Measurements from ENCODE around the gene SYTL2.

SYTL2 gene

GRCh38 chr11:85811624-85812023 lies 683 bp upstream of the SYTL2 start:
- Histone ChIP-seq H3K4me1 (ENCODE audit: control insufficient read depth in 2 of 2, insufficient read depth in 2 of 2, low read length in 2 of 2) (peaks cover 33 to 53% of the 10 kb centered on the region in 2 donors), H3K27ac (ENCODE audit: low read depth in 2 of 2, low read length in 2 of 2) (peak overlapping the region; percentile 67 to 75), H3K36me3 (ENCODE audit: control insufficient read depth in 2 of 2, insufficient read depth in 2 of 2, low read length in 2 of 2) (no peaks in the 10 kb centered on the region), H3K4me3 (ENCODE audit: low read length in 2 of 2) (peak overlapping the region; percentile 60 to 67), H3K9ac (ENCODE audit: low read depth in 1 of 2, low read length in 2 of 2) (peak overlapping the region; percentile 42 to 52), H3K9me3 (ENCODE audit: control insufficient read depth in 2 of 2, low read length in 2 of 2) (no peaks in the 10 kb centered on the region), H3K27me3 (ENCODE audit: control insufficient read depth in 2 of 2, insufficient read depth in 2 of 2, low read length in 2 of 2) (no peaks in the 10 kb centered on the region)

DNA sequence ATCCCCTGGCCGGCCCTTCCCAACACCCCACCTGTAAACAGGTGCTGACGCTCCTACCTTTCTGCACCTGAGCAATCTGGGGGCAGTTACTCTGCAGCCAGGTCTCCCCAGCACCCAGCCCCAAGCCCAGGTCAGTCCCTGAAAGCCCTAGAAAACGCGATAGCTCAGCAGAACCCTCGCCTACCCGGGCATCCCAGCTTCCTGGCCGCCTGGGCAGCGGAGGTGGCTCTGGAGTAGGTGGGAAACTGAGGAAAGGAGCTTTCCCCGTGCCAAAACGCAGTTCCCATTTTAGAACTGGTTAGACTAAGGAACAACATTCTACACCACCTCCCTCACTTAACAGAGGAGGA lies 445 bp downstream of the SYTL2 start:
- Histone ChIP-seq H3K4me3 (ENCODE audit: low read length in 2 of 2) (peak overlapping the region; percentile 77 to 85), H3K27ac (ENCODE audit: low read depth in 2 of 2, low read length in 2 of 2) (peak overlapping the region; percentile 75 to 76)

GRCh38 chr11:85809863-85810262 lies 1.1 kb downstream of the SYTL2 start:
- H3K36me3 ChIP-seq (ENCODE audit: control insufficient read depth in 2 of 2, insufficient read depth in 2 of 2, low read length in 2 of 2), result no peaks in the 10 kb centered on the region
- no peaks in the 10 kb centered on the region for H3K9me3 ChIP-seq (ENCODE audit: control insufficient read depth in 2 of 2, low read length in 2 of 2)
- H3K9ac ChIP-seq (ENCODE audit: low read depth in 1 of 2, low read length in 2 of 2), result peak overlapping the region; percentile 48 to 89
- H3K4me3 ChIP-seq (ENCODE audit: low read length in 2 of 2), result peak overlapping the region; percentile 77 to 85
- no peaks in the 10 kb centered on the region for H3K27me3 ChIP-seq (ENCODE audit: control insufficient read depth in 2 of 2, insufficient read depth in 2 of 2, low read length in 2 of 2)
- H3K27ac ChIP-seq (ENCODE audit: low read depth in 2 of 2, low read length in 2 of 2), result peak overlapping the region; percentile 75 to 76
- H3K4me1 ChIP-seq (ENCODE audit: control insufficient read depth in 2 of 2, insufficient read depth in 2 of 2, low read length in 2 of 2), result peaks cover 35 to 53% of the 10 kb centered on the region in 2 donors

More for the DNA sequence above, 445 bp downstream of the SYTL2 start:
- H3K9ac ChIP-seq (ENCODE audit: low read depth in 1 of 2, low read length in 2 of 2), result peak overlapping the region; percentile 48 to 89
- no peaks in the 10 kb centered on the region for H3K27me3 ChIP-seq (ENCODE audit: control insufficient read depth in 2 of 2, insufficient read depth in 2 of 2, low read length in 2 of 2)
- H3K9me3 ChIP-seq (ENCODE audit: control insufficient read depth in 2 of 2, low read length in 2 of 2), result no peaks in the 10 kb centered on the region
- H3K4me1 ChIP-seq (ENCODE audit: control insufficient read depth in 2 of 2, insufficient read depth in 2 of 2, low read length in 2 of 2), result peaks cover 35 to 55% of the 10 kb centered on the region in 2 donors
- H3K36me3 ChIP-seq (ENCODE audit: control insufficient read depth in 2 of 2, insufficient read depth in 2 of 2, low read length in 2 of 2), result no peaks in the 10 kb centered on the region

GRCh38 chr11:85809191-85809590 lies 1.8 kb downstream of the SYTL2 start:
- H3K4me1 ChIP-seq (ENCODE audit: control insufficient read depth in 2 of 2, insufficient read depth in 2 of 2, low read length in 2 of 2), result peaks cover 29 to 48% of the 10 kb centered on the region in 2 donors
- peak overlapping the region; percentile 75 to 76 for H3K27ac ChIP-seq (ENCODE audit: low read depth in 2 of 2, low read length in 2 of 2)
- H3K9ac ChIP-seq (ENCODE audit: low read depth in 1 of 2, low read length in 2 of 2), result peak overlapping the region; percentile 48 to 89
- H3K4me3 ChIP-seq (ENCODE audit: low read length in 2 of 2), result peak overlapping the region; percentile 77 to 85
- H3K36me3 ChIP-seq (ENCODE audit: control insufficient read depth in 2 of 2, insufficient read depth in 2 of 2, low read length in 2 of 2), result peaks cover 0 to 2% of the 10 kb centered on the region in 2 donors
- H3K9me3 ChIP-seq (ENCODE audit: control insufficient read depth in 2 of 2, low read length in 2 of 2), result no peaks in the 10 kb centered on the region
- no peaks in the 10 kb centered on the region for H3K27me3 ChIP-seq (ENCODE audit: control insufficient read depth in 2 of 2, insufficient read depth in 2 of 2, low read length in 2 of 2)

DNA sequence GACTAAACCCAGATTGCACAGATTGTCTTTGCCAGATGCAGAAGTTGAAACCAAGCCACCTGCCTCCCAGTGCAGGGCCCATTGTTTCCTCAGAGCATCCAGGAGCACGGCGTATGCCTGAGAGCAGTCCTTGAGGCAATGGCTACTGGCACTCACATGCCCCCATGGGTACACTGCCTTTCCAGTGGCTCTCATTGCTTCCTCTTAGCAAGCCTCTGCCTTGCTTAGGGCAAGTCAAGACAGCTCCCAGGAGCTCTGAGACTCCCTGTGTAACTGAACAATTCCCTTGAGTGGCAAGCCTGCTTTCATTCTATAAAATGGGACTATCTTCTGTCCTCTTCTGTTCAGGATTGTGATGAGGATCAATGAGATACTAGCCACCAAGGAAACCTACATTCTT lies 4.1 kb downstream of the SYTL2 start:
- peaks cover 20 to 30% of the 10 kb centered on the region in 2 donors for H3K4me1 ChIP-seq (ENCODE audit: control insufficient read depth in 2 of 2, insufficient read depth in 2 of 2, low read length in 2 of 2)
- H3K27ac ChIP-seq (ENCODE audit: low read depth in 2 of 2, low read length in 2 of 2), result no peak overlapping the region
- no peak overlapping the region for H3K9ac ChIP-seq (ENCODE audit: low read depth in 1 of 2, low read length in 2 of 2)
- no peaks in the 10 kb centered on the region for H3K27me3 ChIP-seq (ENCODE audit: control insufficient read depth in 2 of 2, insufficient read depth in 2 of 2, low read length in 2 of 2)
- peak overlapping the region in 1 of 2 donors; percentile 2 for H3K4me3 ChIP-seq (ENCODE audit: low read length in 2 of 2)
- peaks cover 0 to 2% of the 10 kb centered on the region in 2 donors for H3K36me3 ChIP-seq (ENCODE audit: control insufficient read depth in 2 of 2, insufficient read depth in 2 of 2, low read length in 2 of 2)
- H3K9me3 ChIP-seq (ENCODE audit: control insufficient read depth in 2 of 2, low read length in 2 of 2), result no peaks in the 10 kb centered on the region

DNA sequence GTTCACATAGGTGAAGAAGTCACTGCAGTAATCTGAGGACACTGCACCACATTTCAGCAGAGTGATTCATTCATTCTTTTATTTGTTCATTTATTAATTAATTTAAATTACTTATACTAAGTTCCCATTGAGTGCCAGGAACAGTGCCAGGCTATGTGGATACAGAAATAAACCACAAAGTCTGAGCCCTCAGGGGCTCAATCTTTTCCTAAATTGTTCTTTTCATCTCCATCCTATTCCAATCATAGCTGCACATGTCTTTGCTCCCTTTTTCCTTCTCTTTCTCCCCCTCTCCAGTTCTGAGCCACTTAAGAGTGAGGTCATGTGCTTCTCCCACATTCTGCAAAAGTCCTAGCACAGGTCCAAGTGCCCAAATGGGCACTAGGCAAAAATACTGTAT lies 4.9 kb downstream of the SYTL2 start:
- Histone ChIP-seq H3K9me3 (ENCODE audit: control insufficient read depth in 2 of 2, low read length in 2 of 2) (no peaks in the 10 kb centered on the region), H3K36me3 (ENCODE audit: control insufficient read depth in 2 of 2, insufficient read depth in 2 of 2, low read length in 2 of 2) (peaks cover 0 to 2% of the 10 kb centered on the region in 2 donors), H3K27ac (ENCODE audit: low read depth in 2 of 2, low read length in 2 of 2) (no peak overlapping the region), H3K27me3 (ENCODE audit: control insufficient read depth in 2 of 2, insufficient read depth in 2 of 2, low read length in 2 of 2) (no peaks in the 10 kb centered on the region), H3K4me3 (ENCODE audit: low read length in 2 of 2) (no peak overlapping the region), H3K9ac (ENCODE audit: low read depth in 1 of 2, low read length in 2 of 2) (no peak overlapping the region), H3K4me1 (ENCODE audit: control insufficient read depth in 2 of 2, insufficient read depth in 2 of 2, low read length in 2 of 2) (peaks cover 14 to 23% of the 10 kb centered on the region in 2 donors)

GRCh38 chr11:85805387-85805786 lies 5.6 kb downstream of the SYTL2 start:
- no peak overlapping the region for H3K9ac ChIP-seq (ENCODE audit: low read depth in 1 of 2, low read length in 2 of 2)
- H3K27ac ChIP-seq (ENCODE audit: low read depth in 2 of 2, low read length in 2 of 2), result no peak overlapping the region
- peaks cover 14 to 26% of the 10 kb centered on the region in 2 donors for H3K4me1 ChIP-seq (ENCODE audit: control insufficient read depth in 2 of 2, insufficient read depth in 2 of 2, low read length in 2 of 2)
- H3K27me3 ChIP-seq (ENCODE audit: control insufficient read depth in 2 of 2, insufficient read depth in 2 of 2, low read length in 2 of 2), result no peaks in the 10 kb centered on the region
- no peaks in the 10 kb centered on the region for H3K9me3 ChIP-seq (ENCODE audit: control insufficient read depth in 2 of 2, low read length in 2 of 2)
- H3K4me3 ChIP-seq (ENCODE audit: low read length in 2 of 2), result no peak overlapping the region
- peaks cover 0 to 2% of the 10 kb centered on the region in 2 donors for H3K36me3 ChIP-seq (ENCODE audit: control insufficient read depth in 2 of 2, insufficient read depth in 2 of 2, low read length in 2 of 2)

- Histone ChIP-seq H3K9ac (ENCODE audit: low read depth in 1 of 2, low read length in 2 of 2) (no peak overlapping the region), H3K36me3 (ENCODE audit: control insufficient read depth in 2 of 2, insufficient read depth in 2 of 2, low read length in 2 of 2) (peaks cover 0 to 2% of the 10 kb centered on the region in 2 donors), H3K27me3 (ENCODE audit: control insufficient read depth in 2 of 2, insufficient read depth in 2 of 2, low read length in 2 of 2) (no peaks in the 10 kb centered on the region), H3K4me1 (ENCODE audit: control insufficient read depth in 2 of 2, insufficient read depth in 2 of 2, low read length in 2 of 2) (peaks cover 9 to 31% of the 10 kb centered on the region in 2 donors), H3K27ac (ENCODE audit: low read depth in 2 of 2, low read length in 2 of 2) (no peak overlapping the region), H3K9me3 (ENCODE audit: control insufficient read depth in 2 of 2, low read length in 2 of 2) (no peaks in the 10 kb centered on the region), H3K4me3 (ENCODE audit: low read length in 2 of 2) (no peak overlapping the region)
Measured at GRCh38 chr11:85803920-85804319, 7.0 kb downstream of the SYTL2 start.

DNA sequence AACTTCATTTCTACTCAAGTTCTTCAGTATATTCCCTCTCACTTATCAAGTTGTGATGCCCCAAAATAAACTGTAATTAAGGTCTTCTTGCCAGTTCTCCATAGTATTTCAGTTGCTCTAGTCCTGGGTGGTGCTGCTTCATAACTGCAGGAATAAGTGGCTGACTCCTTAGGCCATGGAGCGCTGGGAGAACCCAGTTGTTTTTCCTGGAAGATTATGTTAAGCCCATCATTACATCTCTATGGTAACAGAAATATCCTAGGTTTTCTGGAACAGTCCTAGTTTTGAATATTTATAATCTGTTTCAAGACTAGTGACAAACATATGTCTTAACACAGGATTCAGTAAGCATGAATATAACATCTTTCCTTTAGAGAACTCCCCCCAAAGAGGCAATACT lies 7.6 kb downstream of the SYTL2 start:
- Histone ChIP-seq H3K9ac (ENCODE audit: low read depth in 1 of 2, low read length in 2 of 2) (no peak overlapping the region), H3K27ac (ENCODE audit: low read depth in 2 of 2, low read length in 2 of 2) (no peak overlapping the region), H3K27me3 (ENCODE audit: control insufficient read depth in 2 of 2, insufficient read depth in 2 of 2, low read length in 2 of 2) (no peaks in the 10 kb centered on the region), H3K9me3 (ENCODE audit: control insufficient read depth in 2 of 2, low read length in 2 of 2) (no peaks in the 10 kb centered on the region), H3K4me1 (ENCODE audit: control insufficient read depth in 2 of 2, insufficient read depth in 2 of 2, low read length in 2 of 2) (peaks cover 13 to 35% of the 10 kb centered on the region in 2 donors), H3K36me3 (ENCODE audit: control insufficient read depth in 2 of 2, insufficient read depth in 2 of 2, low read length in 2 of 2) (peaks cover 0 to 2% of the 10 kb centered on the region in 2 donors), H3K4me3 (ENCODE audit: low read length in 2 of 2) (no peak overlapping the region)

- no peaks in the 10 kb centered on the region for H3K9me3 ChIP-seq (ENCODE audit: control insufficient read depth in 2 of 2, low read length in 2 of 2)
- H3K27me3 ChIP-seq (ENCODE audit: control insufficient read depth in 2 of 2, insufficient read depth in 2 of 2, low read length in 2 of 2), result no peaks in the 10 kb centered on the region
- no peak overlapping the region for H3K27ac ChIP-seq (ENCODE audit: low read depth in 2 of 2, low read length in 2 of 2)
- no peak overlapping the region for H3K4me3 ChIP-seq (ENCODE audit: low read length in 2 of 2)
- H3K9ac ChIP-seq (ENCODE audit: low read depth in 1 of 2, low read length in 2 of 2), result no peak overlapping the region
- H3K36me3 ChIP-seq (ENCODE audit: control insufficient read depth in 2 of 2, insufficient read depth in 2 of 2, low read length in 2 of 2), result peaks cover 0 to 5% of the 10 kb centered on the region in 2 donors
- H3K4me1 ChIP-seq (ENCODE audit: control insufficient read depth in 2 of 2, insufficient read depth in 2 of 2, low read length in 2 of 2), result peaks cover 11 to 30% of the 10 kb centered on the region in 2 donors
Measured at GRCh38 chr11:85801527-85801926, 9.4 kb downstream of the SYTL2 start.

Data from mucosa of rectum (tissue), 2 donors.